ENCODE measurements around the gene MALAT1. TPM values are rescaled to one million over a fixed set of nuclear protein-coding genes. Genes with fewer than 3 reads are reported as not detected.
A peak's percentile ranks its signal among the peaks of the same experiment; 100 is the strongest.

The MALAT1 gene
- polyA plus RNA-seq, 6 donors from 2014 or later, result 1,985 to 6,450 (median 3,738) TPM

- H3K9me3 Mint-ChIP-seq, result no peaks in the 10 kb centered on the region
- H3K4me3 Mint-ChIP-seq, result peak overlapping the region in 7 of 8 donors; percentile 25 to 86 (median 64)
- no peak for DNase-seq
- peaks cover 19 to 30% (median 24%) of the 10 kb centered on the region in 3 donors for H3K4me1 Mint-ChIP-seq
- no peaks in the 10 kb centered on the region for H3K36me3 Mint-ChIP-seq
- peak overlapping the region in 3 of 6 donors; percentile 54 to 88 (median 66) for H3K27ac Mint-ChIP-seq
- no peak for ATAC-seq (ENCODE audit: low read depth in 2 of 2)
- no peaks in the 10 kb centered on the region for H3K27me3 Mint-ChIP-seq
Observed at GRCh38 chr11:65537620-65538231, 38.9 kb downstream of the MALAT1 start.

GRCh38 chr11:65538232-65538914 lies 39.5 kb downstream of the MALAT1 start:
- ATAC-seq (ENCODE audit: low read depth in 2 of 2) (no peak), DNase-seq (no peak)
- H3K9me3 Mint-ChIP-seq, result no peaks in the 10 kb centered on the region
- H3K27ac Mint-ChIP-seq, result peak overlapping the region in 2 of 6 donors; percentile 66 to 73
- H3K4me1 Mint-ChIP-seq, result peaks cover 21 to 33% (median 31%) of the 10 kb centered on the region in 3 donors
- H3K4me3 Mint-ChIP-seq, result peak overlapping the region; percentile 39 to 76 (median 64)
- H3K27me3 Mint-ChIP-seq, result no peaks in the 10 kb centered on the region
- H3K36me3 Mint-ChIP-seq, result no peaks in the 10 kb centered on the region

GRCh38 chr11:65538915-65539743 lies 40.3 kb downstream of the MALAT1 start:
- Mint-ChIP-seq H3K4me3 (peak overlapping the region in 6 of 8 donors; percentile 15 to 79 (median 65)), H3K36me3 (no peaks in the 10 kb centered on the region), H3K9me3 (no peaks in the 10 kb centered on the region), H3K27ac (peak overlapping the region in 2 of 6 donors; percentile 61 to 97), H3K4me1 (peaks cover 26 to 38% (median 37%) of the 10 kb centered on the region in 3 donors), H3K27me3 (no peaks in the 10 kb centered on the region)
- no peak for DNase-seq
- no peak for ATAC-seq (ENCODE audit: low read depth in 2 of 2)

GRCh38 chr11:65539744-65540289 lies 41.0 kb downstream of the MALAT1 start:
- Mint-ChIP-seq H3K4me3 (peak overlapping the region; percentile 79 to 95 (median 90)), H3K27ac (peak overlapping the region; percentile 66 to 99 (median 94)), H3K36me3 (no peaks in the 10 kb centered on the region), H3K9me3 (no peaks in the 10 kb centered on the region), H3K27me3 (no peaks in the 10 kb centered on the region), H3K4me1 (peaks cover 27 to 40% (median 39%) of the 10 kb centered on the region in 3 donors)
- DNase-seq, result no peak
- ATAC-seq (ENCODE audit: low read depth in 2 of 2), result peak; percentile 71 to 74

- H3K36me3 Mint-ChIP-seq, result no peaks in the 10 kb centered on the region
- DNase-seq (peak; percentile 91), ATAC-seq (ENCODE audit: low read depth in 2 of 2) (peak; percentile 72 to 79)
- H3K27ac Mint-ChIP-seq, result peak overlapping the region; percentile 91 to 99 (median 94)
- H3K9me3 Mint-ChIP-seq, result no peaks in the 10 kb centered on the region
- H3K4me3 Mint-ChIP-seq, result peak overlapping the region; percentile 79 to 95 (median 90)
- no peaks in the 10 kb centered on the region for H3K27me3 Mint-ChIP-seq
- H3K4me1 Mint-ChIP-seq, result peaks cover 34 to 47% (median 45%) of the 10 kb centered on the region in 3 donors
Observed at GRCh38 chr11:65540290-65541092, 41.6 kb downstream of the MALAT1 start.

- ATAC-seq (ENCODE audit: low read depth in 2 of 2), result no peak
- peak overlapping the region; percentile 79 to 95 (median 90) for H3K4me3 Mint-ChIP-seq
Observed at GRCh38 chr11:65541093-65541982, 42.5 kb downstream of the MALAT1 start.

GRCh38 chr11:65542738-65543390 lies 44.0 kb downstream of the MALAT1 start:
- Mint-ChIP-seq H3K27me3 (no peaks in the 10 kb centered on the region), H3K4me1 (peaks cover 48 to 61% (median 58%) of the 10 kb centered on the region in 3 donors), H3K9me3 (no peaks in the 10 kb centered on the region), H3K4me3 (peak overlapping the region in 3 of 8 donors; percentile 46 to 92 (median 70)), H3K36me3 (no peaks in the 10 kb centered on the region), H3K27ac (peak overlapping the region; percentile 46 to 98 (median 87))
- ATAC-seq (ENCODE audit: low read depth in 2 of 2) (no peak), DNase-seq (no peak)

More at GRCh38 chr11:65541093-65541982, 42.5 kb downstream of the MALAT1 start:
- Mint-ChIP-seq H3K27ac (peak overlapping the region; percentile 91 to 99 (median 96)), H3K36me3 (no peaks in the 10 kb centered on the region), H3K4me1 (peaks cover 42 to 53% (median 53%) of the 10 kb centered on the region in 3 donors), H3K27me3 (no peaks in the 10 kb centered on the region), H3K9me3 (no peaks in the 10 kb centered on the region)
- no peak for DNase-seq

GRCh38 chr11:65545853-65546216 lies 47.0 kb downstream of the MALAT1 start:
- H3K36me3 Mint-ChIP-seq, result no peaks in the 10 kb centered on the region
- DNase-seq, result no peak
- peaks cover 62 to 77% (median 69%) of the 10 kb centered on the region in 3 donors for H3K4me1 Mint-ChIP-seq
- H3K27ac Mint-ChIP-seq, result peak overlapping the region; percentile 97 to 99 (median 98)
- ATAC-seq (ENCODE audit: low read depth in 2 of 2), result peak in 1 of 2 donors; percentile 0
- H3K27me3 Mint-ChIP-seq, result no peaks in the 10 kb centered on the region
- no peaks in the 10 kb centered on the region for H3K9me3 Mint-ChIP-seq
- H3K4me3 Mint-ChIP-seq, result peak overlapping the region; percentile 57 to 93 (median 82)

GRCh38 chr11:65546217-65546958 lies 47.5 kb downstream of the MALAT1 start:
- no peaks in the 10 kb centered on the region for H3K27me3 Mint-ChIP-seq
- peak; percentile 87 to 92 for ATAC-seq (ENCODE audit: low read depth in 2 of 2)
- H3K4me1 Mint-ChIP-seq, result peaks cover 62 to 76% (median 69%) of the 10 kb centered on the region in 3 donors
- peak; percentile 99 for DNase-seq
- no peaks in the 10 kb centered on the region for H3K9me3 Mint-ChIP-seq
- peak overlapping the region; percentile 57 to 93 (median 84) for H3K4me3 Mint-ChIP-seq
- no peaks in the 10 kb centered on the region for H3K36me3 Mint-ChIP-seq
- H3K27ac Mint-ChIP-seq, result peak overlapping the region; percentile 97 to 99 (median 98)

- H3K4me3 Mint-ChIP-seq, result peak overlapping the region in 7 of 8 donors; percentile 51 to 93 (median 82)
- DNase-seq, result no peak
- H3K36me3 Mint-ChIP-seq, result no peaks in the 10 kb centered on the region
- H3K27ac Mint-ChIP-seq, result peak overlapping the region in 4 of 6 donors; percentile 54 to 99 (median 92)
- H3K4me1 Mint-ChIP-seq, result peaks cover 67 to 76% (median 70%) of the 10 kb centered on the region in 3 donors
- ATAC-seq (ENCODE audit: low read depth in 2 of 2), result no peak
- H3K27me3 Mint-ChIP-seq, result no peaks in the 10 kb centered on the region
- H3K9me3 Mint-ChIP-seq, result peaks cover 0 to 1% (median 0%) of the 10 kb centered on the region in 7 donors
Observed at GRCh38 chr11:65547446-65548125, 48.7 kb downstream of the MALAT1 start.
